PFSK-1 (cell line): ENCODE results near the gene TMED4.

Experiments used
- FOXP2 ChIP-seq: optimal IDR thresholded peaks from 2 replicates; pipeline ENCODE3; 2011; ENCODE audit warnings: borderline replicate concordance, control low read depth, inconsistent platforms; ENCODE audit not compliant: insufficient read depth; ENCODE audit errors: extremely low read length, extremely low read depth
- POLR2AphosphoS5 ChIP-seq: IDR thresholded peaks from 2 replicates; pipeline ENCODE4 v1.6.1; 2012; ENCODE audit warnings: low read depth, mild to moderate bottlenecking, control low read depth, low read length, moderate library complexity
- SIN3A ChIP-seq: IDR thresholded peaks from 2 replicates; pipeline ENCODE4 v1.6.1; 2012; ENCODE audit warnings: mild to moderate bottlenecking, low read length, moderate library complexity, borderline replicate concordance; ENCODE audit not compliant: insufficient read depth
- TAF1 ChIP-seq: IDR thresholded peaks from 2 replicates; pipeline ENCODE4 v1.6.1; 2012; ENCODE audit warnings: low read length, control low read depth, borderline replicate concordance; ENCODE audit not compliant: insufficient read depth
- TF ChIP-seq, protein P1 (sequence below), 2 experiments: IDR thresholded peaks; 2 replicates each; pipeline versions ENCODE4 v1.6.1 to v1.8.0; 2011 to 2012; ENCODE audit warnings: low read depth in 2 of 2, low read length in 2 of 2, control low read depth in 1 of 2, inconsistent platforms in 1 of 2, mild to moderate bottlenecking in 1 of 2, moderate library complexity in 1 of 2; ENCODE audit not compliant: insufficient read depth in 1 of 2

DNA sequence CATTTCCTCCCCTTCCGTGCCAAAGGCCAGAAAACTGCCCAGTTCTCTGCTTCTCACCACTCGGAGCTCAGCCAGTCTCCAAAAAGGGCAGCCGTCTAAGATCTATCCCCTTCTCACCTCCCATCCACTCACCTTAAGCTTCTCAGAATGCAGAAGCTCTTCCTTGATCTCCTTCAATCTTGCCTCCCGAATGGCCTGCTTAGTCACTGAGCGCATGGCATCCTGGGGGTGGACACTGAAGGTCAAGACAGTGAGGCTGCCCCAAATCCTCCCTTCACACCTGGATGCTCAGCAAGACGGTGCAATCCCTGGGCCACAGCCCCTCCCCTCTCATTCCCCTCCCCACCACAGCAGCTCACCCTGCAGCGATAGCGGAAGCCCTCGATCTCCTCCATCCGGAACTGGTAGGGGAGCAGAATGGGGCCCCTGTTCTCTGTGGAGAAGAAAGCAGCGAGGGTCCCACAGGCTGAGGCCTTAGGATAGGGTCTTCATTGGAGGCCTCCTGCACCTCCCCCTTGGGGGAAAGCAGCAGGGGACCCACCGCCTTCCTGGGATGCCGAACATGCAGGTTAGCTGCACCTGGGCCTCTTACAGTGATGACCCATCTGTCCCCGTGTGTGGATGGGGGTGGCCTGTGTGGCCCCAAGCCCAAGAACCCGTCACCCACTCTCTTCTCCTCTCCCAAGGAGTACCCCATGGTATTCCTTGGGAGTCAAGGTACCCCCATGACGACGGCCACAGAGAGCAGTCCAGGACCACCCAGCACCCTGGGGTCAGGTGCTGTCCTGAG, 13.1 kb downstream of the TMED4 start:
- TF ChIP-seq FOXP2 (no peak), POLR2AphosphoS5 (no peak), TAF1 (no peak), SIN3A (no peak)
- TF ChIP-seq, protein P1, sequence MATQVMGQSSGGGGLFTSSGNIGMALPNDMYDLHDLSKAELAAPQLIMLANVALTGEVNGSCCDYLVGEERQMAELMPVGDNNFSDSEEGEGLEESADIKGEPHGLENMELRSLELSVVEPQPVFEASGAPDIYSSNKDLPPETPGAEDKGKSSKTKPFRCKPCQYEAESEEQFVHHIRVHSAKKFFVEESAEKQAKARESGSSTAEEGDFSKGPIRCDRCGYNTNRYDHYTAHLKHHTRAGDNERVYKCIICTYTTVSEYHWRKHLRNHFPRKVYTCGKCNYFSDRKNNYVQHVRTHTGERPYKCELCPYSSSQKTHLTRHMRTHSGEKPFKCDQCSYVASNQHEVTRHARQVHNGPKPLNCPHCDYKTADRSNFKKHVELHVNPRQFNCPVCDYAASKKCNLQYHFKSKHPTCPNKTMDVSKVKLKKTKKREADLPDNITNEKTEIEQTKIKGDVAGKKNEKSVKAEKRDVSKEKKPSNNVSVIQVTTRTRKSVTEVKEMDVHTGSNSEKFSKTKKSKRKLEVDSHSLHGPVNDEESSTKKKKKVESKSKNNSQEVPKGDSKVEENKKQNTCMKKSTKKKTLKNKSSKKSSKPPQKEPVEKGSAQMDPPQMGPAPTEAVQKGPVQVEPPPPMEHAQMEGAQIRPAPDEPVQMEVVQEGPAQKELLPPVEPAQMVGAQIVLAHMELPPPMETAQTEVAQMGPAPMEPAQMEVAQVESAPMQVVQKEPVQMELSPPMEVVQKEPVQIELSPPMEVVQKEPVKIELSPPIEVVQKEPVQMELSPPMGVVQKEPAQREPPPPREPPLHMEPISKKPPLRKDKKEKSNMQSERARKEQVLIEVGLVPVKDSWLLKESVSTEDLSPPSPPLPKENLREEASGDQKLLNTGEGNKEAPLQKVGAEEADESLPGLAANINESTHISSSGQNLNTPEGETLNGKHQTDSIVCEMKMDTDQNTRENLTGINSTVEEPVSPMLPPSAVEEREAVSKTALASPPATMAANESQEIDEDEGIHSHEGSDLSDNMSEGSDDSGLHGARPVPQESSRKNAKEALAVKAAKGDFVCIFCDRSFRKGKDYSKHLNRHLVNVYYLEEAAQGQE (IDR thresholded peaks at IDR 0.05; ENCODE audit: insufficient read depth in 1 of 2, low read depth in 2 of 2, low read length in 2 of 2) = no peak
